ENCODE measurements around the gene OPCML.

DNA sequence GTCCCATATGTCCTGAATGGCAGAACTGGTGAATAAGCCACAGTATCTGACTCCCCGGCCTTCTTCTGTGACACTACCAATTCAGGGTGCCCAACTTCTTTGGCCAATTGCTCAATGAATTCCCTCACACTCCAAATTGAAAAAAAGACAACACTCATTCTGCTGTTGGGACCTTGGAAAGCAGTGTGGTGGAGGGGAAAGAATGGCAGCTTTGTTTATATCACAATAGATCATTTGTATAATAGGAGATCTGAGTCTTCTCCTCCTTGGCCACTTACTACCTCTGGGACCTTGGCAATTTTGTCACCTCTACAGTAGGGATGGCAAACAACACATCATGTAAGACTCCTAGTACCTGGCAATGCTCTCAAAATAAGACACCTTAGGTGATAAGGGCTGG lies 64.6 kb downstream of the OPCML start:
- TF ChIP-seq, protein P1, sequence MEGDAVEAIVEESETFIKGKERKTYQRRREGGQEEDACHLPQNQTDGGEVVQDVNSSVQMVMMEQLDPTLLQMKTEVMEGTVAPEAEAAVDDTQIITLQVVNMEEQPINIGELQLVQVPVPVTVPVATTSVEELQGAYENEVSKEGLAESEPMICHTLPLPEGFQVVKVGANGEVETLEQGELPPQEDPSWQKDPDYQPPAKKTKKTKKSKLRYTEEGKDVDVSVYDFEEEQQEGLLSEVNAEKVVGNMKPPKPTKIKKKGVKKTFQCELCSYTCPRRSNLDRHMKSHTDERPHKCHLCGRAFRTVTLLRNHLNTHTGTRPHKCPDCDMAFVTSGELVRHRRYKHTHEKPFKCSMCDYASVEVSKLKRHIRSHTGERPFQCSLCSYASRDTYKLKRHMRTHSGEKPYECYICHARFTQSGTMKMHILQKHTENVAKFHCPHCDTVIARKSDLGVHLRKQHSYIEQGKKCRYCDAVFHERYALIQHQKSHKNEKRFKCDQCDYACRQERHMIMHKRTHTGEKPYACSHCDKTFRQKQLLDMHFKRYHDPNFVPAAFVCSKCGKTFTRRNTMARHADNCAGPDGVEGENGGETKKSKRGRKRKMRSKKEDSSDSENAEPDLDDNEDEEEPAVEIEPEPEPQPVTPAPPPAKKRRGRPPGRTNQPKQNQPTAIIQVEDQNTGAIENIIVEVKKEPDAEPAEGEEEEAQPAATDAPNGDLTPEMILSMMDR (conservative IDR thresholded peaks at IDR 0.05; ENCODE audit: low read depth, low read length): no peak
- no peak for TF ChIP-seq EZH2 (IDR thresholded peaks at IDR 0.05; ENCODE audit: low read length, unreplicated experiment)

Data from PC-3 (cell line).